Brain microvascular endothelial cell (primary cell): ENCODE measurements around the gene CDH13.

Source experiments
- DNase-seq: peaks from one replicate; pipeline ENCODE4 v3.0.0-alpha.2; 2020
- H3K27ac ChIP-seq: fragments of 250-450 bp; sonication (Bioruptor Pico); 2 replicates; pipeline ENCODE4 v1.5.1; 2020; ENCODE audit warnings: mild to moderate bottlenecking, moderate library complexity
- H3K27me3 ChIP-seq: fragments of 250-450 bp; sonication (Bioruptor Pico); replicated peaks from 2 replicates; pipeline ENCODE4 v1.5.1; 2020; ENCODE audit warnings: mild to moderate bottlenecking
- H3K36me3 ChIP-seq: fragments of 250-450 bp; sonication (Bioruptor Pico); replicated peaks from 2 replicates; pipeline ENCODE4 v1.5.1; 2020; ENCODE audit warnings: mild to moderate bottlenecking
- H3K4me3 ChIP-seq: 2 replicates; pipeline ENCODE4 v1.5.1; 2011; ENCODE audit warnings: low read depth, mild to moderate bottlenecking, control low read depth, low read length, moderate library complexity
- CTCF ChIP-seq: IDR thresholded peaks from 2 replicates; pipeline ENCODE4 v1.5.1; 2011; ENCODE audit warnings: low read depth, mild to moderate bottlenecking, moderate library complexity, low read length, control low read depth, inconsistent platforms; ENCODE audit errors: missing control alignments
- in situ Hi-C: cut with HindIII; loops from 2 replicates; pipeline ENCODE4 v1.10.0; 2017; ENCODE audit warnings: low sequenced_read_pairs, low pct_ligation_motif_present

Gene CDH13

GRCh38 chr16:82884320-82884898, 257.6 kb downstream of the CDH13 start:
- no peak for TF ChIP-seq CTCF
- H3K27ac ChIP-seq = no peak overlapping the region
- no peak overlapping the region for H3K4me3 ChIP-seq
- H3K36me3 ChIP-seq = no peaks in the 10 kb centered on the region
- H3K27me3 ChIP-seq = no peaks in the 10 kb centered on the region
- no peak for DNase-seq
- in situ Hi-C loops = no loop called here

- no peak overlapping the region for H3K4me3 ChIP-seq
- in situ Hi-C loops = no loop called here
- H3K27ac ChIP-seq = no peak overlapping the region
- no peak for TF ChIP-seq CTCF
- no peaks in the 10 kb centered on the region for H3K36me3 ChIP-seq
- no peak for DNase-seq
- no peaks in the 10 kb centered on the region for H3K27me3 ChIP-seq
Measured at GRCh38 chr16:82886146-82886545, 259.4 kb downstream of the CDH13 start.

GRCh38 chr16:82888591-82889001, 261.8 kb downstream of the CDH13 start:
- H3K36me3 ChIP-seq = no peaks in the 10 kb centered on the region
- in situ Hi-C loops = no loop called here
- H3K27ac ChIP-seq = no peak overlapping the region
- no peak for TF ChIP-seq CTCF
- DNase-seq = no peak
- H3K4me3 ChIP-seq = no peak overlapping the region
- H3K27me3 ChIP-seq = no peaks in the 10 kb centered on the region

GRCh38 chr16:82891424-82891823, 264.7 kb downstream of the CDH13 start:
- Histone ChIP-seq H3K4me3 (no peak overlapping the region), H3K36me3 (no peaks in the 10 kb centered on the region), H3K27me3 (no peaks in the 10 kb centered on the region), H3K27ac (no peak overlapping the region)
- in situ Hi-C loops = no loop called here
- TF ChIP-seq CTCF = no peak
- no peak for DNase-seq

- in situ Hi-C loops = no loop called here
Measured at GRCh38 chr16:82891918-82892317, 265.1 kb downstream of the CDH13 start.

More at GRCh38 chr16:82891918-82892317, 265.1 kb downstream of the CDH13 start:
- no peak for DNase-seq
- Histone ChIP-seq H3K27ac (no peak overlapping the region), H3K36me3 (no peaks in the 10 kb centered on the region), H3K4me3 (no peak overlapping the region), H3K27me3 (no peaks in the 10 kb centered on the region)
- TF ChIP-seq CTCF = no peak
